Stimulated activated CD4-positive, alpha-beta T cell treated with anti-CD3 and anti-CD28 coated beads, Interleukin-1b, Interleukin-23, amount 100 ng/mL, for 1 hour (primary cell): Measurements from ENCODE around the gene OIP5.
"Not testable (repeated sequence)": the region's sequence is repeated elsewhere in the genome, so short reads cannot be mapped to it uniquely, and the experiment has no call there.

Experiments used
- DNase-seq, 2 donors: peaks; one replicate each; pipeline ENCODE4 v3.0.0-alpha.2; 2020; ENCODE audit warnings: low read depth in 2 of 2

OIP5 gene

DNA sequence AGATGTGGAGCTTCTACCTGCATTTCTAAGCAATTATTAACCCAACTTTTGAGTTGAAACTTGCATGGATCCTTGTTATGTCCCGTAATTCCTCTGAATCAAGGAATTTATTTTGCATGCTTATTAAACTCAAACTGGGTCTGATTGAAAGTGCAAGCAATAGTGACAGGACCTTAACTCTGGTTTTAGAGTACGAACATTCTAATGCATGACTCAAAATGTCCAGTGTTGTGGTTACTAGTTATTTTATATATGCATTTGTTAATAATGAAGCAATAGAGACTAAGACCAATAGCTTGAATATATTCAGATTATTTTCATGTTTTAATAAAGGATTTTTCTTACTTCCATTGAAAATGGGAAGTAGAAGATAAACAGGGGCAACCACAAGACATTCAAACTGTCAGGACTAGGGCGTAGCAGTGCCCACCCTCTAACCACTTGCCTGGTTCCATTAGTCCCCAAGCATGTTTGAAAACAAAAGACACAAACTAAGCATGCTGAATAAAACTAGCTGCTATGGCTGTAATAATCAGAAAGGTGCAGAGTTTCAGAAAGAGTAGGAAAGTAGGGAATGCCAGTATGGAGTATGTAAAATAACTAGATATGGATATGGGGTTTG, 28.1 kb downstream of the OIP5 start:
- no peak for DNase-seq

- no peak for DNase-seq
Measured at GRCh38 chr15:41301587-41301986, 30.8 kb downstream of the OIP5 start.

GRCh38 chr15:41301139-41301538, 31.3 kb downstream of the OIP5 start:
- DNase-seq, result not testable (repeated sequence)

DNA sequence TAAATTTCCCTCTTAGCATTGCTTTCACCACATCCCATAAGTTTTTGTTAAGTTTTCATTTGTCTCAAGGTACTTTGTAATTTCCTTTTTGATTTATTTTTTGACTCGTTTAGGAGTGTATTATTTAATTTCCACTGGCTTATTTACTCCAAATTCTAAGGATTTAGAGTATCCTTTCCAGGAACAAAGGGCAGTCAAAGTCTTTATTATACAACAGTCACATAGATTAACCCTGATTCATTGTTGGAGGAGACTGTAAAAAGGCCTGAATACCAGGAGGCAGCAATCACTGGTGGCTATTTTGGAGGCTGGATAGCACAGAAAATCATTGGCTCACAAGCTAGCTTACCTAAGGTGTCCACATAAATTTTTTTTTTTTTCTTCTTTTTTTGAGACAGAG, 39.9 kb downstream of the OIP5 start:
- no peak for DNase-seq

- DNase-seq, result no peak
Measured at GRCh38 chr15:41291065-41291631, 41.2 kb downstream of the OIP5 start.

GRCh38 chr15:41289953-41290352, 42.4 kb downstream of the OIP5 start:
- DNase-seq, result no peak

DNA sequence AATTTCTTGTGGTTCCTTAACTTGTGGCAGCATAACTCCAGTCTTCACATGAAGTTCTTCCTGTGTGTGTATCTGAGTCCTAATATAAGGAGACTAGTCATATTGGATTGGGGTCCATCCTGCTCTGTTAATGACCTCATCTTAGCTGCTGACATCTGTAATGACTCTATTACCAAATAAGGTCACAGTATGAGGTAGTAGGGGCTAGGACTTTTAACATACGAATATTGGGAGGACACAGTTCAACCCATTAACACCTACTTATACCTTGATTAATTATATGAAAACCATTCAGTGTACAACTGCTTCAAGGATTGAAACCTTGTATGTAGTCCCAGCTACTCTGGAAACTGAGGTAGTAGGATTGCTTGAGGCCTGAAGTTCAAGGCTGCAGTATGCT, 43.9 kb downstream of the OIP5 start:
- DNase-seq, result no peak

DNA sequence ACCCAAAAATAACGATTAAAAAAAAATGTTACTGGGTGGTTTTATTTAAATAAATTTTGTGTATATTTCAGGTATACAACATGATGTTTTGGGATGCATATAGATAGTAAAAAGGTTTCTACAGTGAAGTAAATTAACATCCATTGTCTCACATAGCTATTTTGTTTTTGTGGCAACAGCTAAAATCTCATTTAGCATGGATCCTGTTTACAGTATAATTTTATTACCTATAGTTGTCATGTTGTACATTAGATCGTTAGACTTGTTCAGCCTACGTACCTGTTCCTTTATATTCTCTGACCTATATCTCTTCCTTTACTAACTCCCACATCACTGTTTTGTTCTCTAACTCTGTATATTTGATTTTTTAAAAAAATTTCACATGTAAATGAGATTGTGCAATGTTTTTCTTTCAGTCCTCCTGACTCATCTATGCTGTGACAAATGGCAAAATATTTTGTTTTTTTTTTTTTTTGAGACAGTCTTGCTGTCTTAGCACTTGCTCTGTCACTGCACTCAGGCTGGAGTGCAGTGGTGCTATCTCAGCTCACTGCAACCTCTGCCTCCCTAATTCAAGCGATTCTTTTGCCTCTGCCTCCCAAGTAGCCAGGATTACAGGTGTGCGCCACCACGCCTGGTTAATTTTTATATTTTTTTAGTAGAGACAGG, 45.6 kb downstream of the OIP5 start:
- DNase-seq, result no peak

- DNase-seq, result no peak
Measured at GRCh38 chr15:41285285-41285684, 47.1 kb downstream of the OIP5 start.

DNA sequence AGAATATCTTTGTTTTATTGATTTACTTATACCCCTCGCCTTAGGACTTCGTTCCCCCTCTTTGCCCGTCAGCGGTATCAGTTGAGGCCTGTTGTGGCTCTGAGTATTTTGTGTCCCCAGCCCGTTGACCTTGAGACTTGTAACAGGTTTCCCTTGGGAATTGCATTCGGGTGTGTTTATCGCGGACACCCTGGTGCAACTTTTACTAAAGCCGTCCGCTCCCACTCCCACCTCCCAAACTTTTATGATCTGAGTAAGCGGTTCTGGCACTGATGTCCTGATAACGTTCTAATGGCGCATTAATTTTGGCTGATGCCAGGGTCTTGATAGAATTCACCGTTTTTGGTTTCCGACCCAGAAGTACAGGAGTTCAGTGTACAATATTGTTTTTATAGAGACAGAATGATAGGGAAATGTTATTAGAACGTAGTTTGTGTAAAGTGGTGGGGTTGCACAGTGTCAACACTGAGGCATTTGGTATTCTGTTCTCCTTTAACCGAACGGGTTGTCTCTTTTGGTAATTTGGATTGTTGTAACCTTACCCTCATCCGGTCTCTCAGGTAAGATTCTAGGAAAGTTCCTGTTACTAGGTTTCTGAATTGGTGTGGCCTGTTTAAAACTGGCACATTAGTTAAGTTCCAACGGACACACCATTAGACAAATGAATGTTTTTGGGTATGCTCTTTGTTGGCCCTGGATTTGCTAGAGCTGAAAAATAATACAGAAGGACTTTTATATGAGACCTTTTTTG, 47.8 kb downstream of the OIP5 start:
- DNase-seq, result no peak

- DNase-seq, result peak; percentile 94
Measured at GRCh38 chr15:41283653-41284426, 48.6 kb downstream of the OIP5 start.

DNA sequence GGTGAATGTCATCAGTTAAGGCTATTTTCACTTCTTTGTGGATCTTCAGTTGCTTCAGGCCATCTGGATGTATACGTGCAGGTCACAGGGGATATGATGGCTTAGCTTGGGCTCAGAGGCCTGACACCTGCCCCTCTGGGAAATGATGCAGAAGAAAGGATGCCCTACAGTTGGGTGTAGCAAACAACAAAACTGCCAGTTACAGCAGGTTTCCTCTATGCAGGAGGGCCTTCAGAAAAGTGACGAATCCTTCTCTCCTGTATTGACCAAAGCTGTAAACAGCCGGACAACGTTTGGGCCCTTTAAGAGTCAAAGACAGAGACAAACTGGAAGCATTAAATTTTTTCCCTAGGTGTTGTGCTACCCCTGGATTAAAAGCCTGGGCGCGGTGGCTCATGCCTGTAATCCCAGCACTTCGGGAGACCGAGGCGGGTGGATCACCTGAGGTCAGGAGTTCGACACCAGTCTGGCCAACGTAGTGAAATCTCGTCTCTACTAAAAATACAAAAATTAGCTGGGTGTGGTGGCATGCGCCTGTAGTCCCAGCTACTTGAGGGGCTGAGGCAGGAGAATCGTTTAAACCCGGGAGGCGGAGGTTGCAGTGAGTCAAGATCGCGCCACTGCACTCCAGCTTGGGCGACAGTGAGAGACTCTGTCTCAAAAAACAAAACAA, 49.3 kb downstream of the OIP5 start:
- DNase-seq, result not testable (repeated sequence)

DNA sequence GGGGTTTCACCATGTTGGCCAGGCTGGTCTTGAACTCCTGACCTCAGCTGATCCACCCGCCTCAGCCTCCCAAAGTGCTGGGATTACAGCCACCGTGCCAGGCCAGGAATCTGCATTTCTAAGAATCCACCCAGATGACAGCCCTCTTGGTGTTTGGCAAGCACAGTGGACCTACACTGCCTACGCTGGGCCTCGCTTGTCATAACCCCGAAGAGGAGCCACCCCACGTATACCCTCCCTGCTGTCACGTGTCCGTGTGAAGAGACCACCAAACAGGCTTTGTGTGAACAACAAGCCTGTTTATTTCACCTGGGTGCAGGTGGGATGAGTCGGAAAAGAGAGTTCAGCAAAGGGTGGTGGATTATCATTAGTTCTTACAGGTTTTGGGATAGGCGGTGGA, 50.0 kb downstream of the OIP5 start:
- not testable (repeated sequence) for DNase-seq

DNA sequence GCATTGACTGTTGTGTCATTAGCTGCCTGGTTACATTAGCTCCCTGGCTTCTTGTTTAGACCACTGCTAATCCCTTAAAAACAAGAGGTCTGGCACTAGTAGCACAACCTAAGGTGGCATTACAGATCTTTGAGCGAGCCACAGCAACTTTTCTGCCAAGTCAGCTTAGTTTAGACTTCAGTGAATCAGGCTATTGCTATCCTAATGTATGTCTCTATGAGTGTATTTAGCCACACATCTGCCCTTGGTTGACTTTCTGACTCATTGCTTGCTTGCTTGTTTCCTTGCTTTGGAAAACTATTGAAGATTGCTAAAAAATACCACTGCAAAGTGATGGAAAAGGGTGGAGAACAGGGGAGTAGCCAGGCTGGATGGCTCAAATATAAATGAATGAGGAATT, 51.2 kb downstream of the OIP5 start:
- DNase-seq, result no peak

DNA sequence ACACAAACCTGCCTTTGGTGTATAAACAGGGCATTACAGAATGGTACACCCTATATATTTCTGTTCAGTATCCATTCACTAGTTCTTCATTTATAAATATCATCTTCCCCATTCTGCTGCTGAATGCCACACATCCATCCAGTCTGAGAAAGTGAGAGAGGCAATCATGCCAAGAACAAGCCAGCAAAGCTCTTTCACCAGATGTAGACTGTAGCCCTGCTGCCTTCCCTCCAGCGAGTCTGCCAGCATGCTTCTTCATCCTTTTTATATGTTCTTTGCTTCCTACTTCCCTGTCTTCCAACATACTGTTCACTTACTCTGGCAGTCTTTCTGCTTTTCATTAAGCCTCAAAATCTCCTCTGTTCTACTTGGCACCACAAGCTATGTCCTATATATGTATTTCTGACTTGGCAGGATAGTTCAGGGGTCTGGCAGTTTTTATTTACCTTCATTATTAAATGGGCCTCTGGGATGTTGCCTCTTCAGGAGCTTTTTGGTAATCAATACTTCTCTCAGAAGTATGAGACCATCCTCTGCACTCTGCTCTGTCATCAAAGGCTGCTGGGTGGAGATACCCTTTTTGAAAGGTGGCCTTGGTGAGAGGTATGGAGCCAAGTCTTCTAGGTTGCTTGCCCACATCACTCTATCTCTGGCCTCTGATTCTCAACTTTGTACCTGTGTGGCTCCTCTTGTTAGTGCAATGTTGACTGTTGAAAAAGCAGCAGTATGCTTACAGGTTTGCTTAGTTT, 52.7 kb downstream of the OIP5 start:
- DNase-seq, result no peak

GRCh38 chr15:41278319-41278718, 54.1 kb downstream of the OIP5 start:
- DNase-seq, result no peak

- no peak for DNase-seq
Measured at GRCh38 chr15:41276831-41277230, 55.6 kb downstream of the OIP5 start.

- DNase-seq, result no peak
Measured at GRCh38 chr15:41269887-41270286, 62.5 kb downstream of the OIP5 start.

- no peak for DNase-seq
Measured at GRCh38 chr15:41263891-41264351, 68.5 kb downstream of the OIP5 start.

DNA sequence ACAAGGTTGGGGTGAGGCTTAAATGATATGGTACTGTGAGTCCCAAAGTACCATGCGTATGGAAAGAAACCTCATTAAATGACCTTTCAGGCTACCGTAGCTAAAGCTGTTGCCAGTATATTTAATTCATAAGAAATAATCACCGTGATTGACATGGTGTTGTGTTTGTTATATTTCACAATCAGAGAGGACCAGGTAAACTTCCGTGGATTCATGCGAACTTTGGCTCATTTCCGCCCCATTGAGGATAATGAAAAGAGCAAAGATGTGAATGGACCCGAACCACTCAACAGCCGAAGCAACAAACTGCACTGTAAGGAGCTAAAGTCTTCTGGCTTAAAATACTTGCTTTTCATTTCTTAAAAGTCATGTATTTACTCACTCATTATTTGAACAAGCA, 69.8 kb downstream of the OIP5 start:
- no peak for DNase-seq

DNA sequence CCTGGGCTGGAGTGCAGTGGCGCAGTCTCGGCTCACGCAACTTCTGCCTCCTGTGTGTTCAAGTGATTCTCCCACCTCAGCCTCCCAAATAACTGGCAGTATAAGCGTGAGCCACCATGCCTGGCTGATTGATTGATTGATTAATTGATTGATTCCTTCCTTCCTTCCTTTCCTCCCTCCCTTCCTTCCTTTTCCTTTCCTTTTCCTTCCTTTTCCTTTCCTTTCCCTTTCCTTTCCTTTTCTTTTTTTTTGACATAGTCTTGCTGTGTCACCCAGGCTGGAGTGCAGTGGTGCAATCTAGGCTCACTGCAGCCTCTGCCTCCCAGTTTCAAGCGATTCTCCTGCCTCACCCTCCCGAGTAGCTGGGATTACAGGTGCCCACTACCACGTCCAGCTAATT, 71.5 kb downstream of the OIP5 start:
- not testable (repeated sequence) for DNase-seq
